GM18907 (cell line): Measurements from ENCODE around the gene COQ9.
"Not testable (repeated sequence)": the region's sequence is repeated elsewhere in the genome, so short reads cannot be mapped to it uniquely, and the experiment has no call there.

Experiments used
- ATAC-seq: cut with Tn5 transposase; IDR thresholded peaks from one replicate; pipeline ENCODE4 v1.9.1; 2021; ENCODE audit warnings: mild to moderate bottlenecking, moderate library complexity; ENCODE audit not compliant: unreplicated experiment

The COQ9 gene, protein sequence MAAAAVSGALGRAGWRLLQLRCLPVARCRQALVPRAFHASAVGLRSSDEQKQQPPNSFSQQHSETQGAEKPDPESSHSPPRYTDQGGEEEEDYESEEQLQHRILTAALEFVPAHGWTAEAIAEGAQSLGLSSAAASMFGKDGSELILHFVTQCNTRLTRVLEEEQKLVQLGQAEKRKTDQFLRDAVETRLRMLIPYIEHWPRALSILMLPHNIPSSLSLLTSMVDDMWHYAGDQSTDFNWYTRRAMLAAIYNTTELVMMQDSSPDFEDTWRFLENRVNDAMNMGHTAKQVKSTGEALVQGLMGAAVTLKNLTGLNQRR

DNA sequence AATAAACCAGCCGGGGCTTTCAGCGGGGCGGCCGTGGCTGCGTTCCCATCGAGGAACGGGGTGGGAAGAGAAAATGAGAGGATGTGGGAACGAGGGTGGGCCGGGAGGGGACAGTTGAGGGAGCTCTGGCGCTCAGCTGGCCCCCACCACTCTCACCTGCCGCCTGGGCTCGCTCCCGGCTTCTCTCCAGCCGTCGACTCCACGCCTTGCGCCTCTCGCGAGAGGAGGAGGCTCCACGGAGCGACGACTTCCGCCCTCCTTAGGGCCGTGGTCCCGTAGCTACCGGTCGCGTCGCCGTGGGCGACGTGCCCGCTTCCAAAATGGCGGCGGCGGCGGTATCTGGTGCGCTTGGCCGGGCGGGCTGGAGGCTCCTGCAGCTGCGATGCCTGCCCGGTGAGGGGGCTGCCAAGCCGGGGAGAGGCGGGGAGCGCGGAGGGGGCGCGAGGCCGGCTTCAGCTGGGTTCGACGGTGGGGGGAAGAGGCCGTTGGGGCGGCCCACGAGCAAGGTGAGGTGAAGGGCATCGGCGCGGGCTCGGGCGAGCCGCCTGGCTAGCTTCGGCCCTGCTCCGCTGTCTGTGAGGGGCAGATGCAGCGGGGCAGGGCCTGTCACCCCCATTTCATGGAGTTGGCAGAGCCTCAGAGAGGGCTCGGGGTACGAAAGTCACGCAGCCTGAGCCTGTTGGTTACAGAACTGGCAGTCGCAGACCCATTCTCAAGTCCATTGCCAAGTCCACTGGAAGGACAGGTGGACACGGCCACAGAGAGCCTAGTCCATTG is at the start of gene COQ9, which contains the start of gene CIAPIN1:
Gene COQ9 (plus strand): TSS at position 294 of the 777 bp plus-strand sequence. CDS start 27 bp downstream, at position 321.
Gene CIAPIN1 (minus strand): TSS at position 200 of the 777 bp plus-strand sequence. CDS start 6,457 bp downstream, outside the sequence.
- ATAC-seq: peak; percentile 99

GRCh38 chr16:57397493-57397892 is 49.8 kb upstream of the COQ9 start:
- ATAC-seq: not testable (repeated sequence)

DNA sequence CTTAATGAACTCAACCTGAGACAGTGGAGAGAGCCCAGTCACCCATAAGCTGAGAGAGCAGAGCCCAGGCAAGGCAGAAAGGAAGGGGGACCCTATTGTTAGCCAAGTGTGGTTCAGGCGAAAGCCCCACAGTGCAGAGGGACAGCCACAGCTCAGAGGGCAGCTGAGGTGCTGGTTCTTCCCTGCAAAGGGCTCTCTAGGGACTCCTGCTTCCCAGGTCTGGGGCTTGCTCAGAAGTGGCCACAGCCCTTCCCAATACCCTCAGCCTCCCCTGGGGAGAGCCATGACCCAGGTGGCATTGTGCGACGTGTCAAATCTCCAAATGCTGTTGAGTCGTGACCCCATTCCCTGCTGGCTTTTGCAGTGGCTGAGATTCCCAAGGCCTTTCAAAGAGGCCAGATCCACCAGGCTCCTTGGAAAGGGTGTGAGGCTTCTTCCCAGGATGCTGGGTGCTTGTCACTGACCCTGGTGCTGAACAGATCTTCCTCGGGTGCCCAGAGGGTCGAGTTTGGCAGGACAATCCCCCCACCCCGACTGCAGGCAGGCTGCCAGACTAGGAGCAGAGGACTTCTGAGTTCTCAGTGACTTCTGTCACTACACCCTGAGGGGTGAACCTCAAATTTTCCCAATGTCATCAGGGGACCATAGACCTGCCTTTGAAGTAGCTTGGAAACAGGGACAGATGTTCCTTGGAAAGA is 45.2 kb upstream of the COQ9 start:
- ATAC-seq: no peak

DNA sequence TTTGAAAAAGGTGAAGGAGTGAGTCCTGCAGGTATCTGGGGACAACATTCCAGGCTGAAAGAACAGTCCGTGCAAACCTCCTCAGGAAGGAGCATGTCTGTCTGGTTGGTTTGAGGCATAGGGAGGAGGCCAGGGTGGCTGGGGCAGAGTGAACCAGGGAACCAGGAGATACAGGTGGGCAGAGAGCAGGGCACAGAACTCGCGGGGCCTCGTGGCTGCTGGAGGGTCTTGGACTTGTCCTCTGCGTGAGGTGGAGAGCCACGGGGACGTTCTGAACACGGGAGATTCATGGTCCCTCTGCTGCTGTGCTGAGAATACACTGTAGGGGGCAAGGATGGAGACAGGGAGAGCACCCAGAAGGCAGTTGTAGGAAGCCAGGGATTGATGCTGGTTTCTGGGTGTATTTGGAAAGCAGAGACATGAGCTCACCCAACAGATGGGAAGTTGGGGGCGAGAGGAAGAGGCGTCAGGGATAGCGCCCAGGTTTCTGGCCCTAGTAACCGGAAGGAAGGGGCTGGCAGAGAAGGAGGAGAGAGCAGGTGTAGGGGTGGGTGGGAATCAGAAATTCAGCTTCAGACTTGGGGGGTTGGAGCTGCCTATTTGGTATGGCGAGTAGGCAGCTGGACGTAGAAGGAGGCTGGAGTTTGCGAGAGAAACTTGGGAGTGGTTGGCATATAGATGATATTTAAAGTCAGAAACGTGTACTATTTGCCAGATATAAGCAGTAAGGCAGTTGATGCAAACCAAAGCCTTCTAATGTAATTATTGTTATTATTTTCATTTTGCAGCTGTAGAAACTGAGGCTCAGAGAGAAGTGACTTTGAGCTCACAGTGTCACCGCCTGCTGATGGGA is 43.1 kb upstream of the COQ9 start, which contains the start of gene CCL17:
Gene CCL17 (plus strand): TSS at position 803 of the 853 bp plus-strand sequence. CDS start 9,166 bp downstream, outside the sequence.
- no peak for ATAC-seq

DNA sequence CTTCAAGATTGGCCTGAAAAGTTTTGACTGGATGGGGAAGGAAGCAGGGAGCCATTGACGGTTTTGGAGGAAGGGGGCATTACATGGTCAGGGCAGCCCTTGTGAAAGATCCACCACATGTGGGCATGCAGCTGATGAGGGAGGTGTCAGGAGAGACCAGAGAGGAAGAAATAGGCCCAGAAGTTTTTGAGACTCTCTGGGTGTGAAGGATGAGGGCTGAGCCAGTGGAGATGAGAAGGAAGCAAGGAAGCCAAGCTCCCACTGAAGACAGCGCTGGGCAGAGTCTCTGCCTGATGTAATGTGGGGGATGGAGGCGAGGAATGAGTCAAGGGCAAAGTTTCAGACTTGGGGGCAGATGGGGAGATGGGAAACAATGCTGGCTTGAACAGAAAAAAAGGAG is 42.2 kb upstream of the COQ9 start:
- no peak for ATAC-seq

DNA sequence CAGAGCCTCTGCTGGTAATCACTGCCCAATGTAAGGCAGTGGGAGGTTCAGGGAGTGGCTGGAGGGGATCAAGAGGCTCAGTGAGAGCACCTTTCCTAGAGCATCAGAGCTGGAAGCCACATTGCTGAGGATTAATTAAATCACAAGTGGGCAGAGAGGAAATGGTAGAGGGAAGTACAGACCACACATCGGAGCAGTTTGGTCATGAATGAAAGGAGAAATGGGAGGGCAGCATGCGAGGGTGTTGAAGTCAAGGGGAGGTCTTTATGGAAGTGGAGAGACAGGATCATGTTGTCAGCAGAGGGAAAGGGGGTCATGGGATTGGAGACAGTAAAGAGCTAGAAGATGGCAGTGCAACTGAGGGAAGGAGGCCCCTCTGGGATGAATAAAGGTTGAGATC is 40.4 kb upstream of the COQ9 start:
- ATAC-seq: no peak

- ATAC-seq: no peak
These were observed 39.5 kb upstream of the COQ9 start for GRCh38 chr16:57407521-57408353.

DNA sequence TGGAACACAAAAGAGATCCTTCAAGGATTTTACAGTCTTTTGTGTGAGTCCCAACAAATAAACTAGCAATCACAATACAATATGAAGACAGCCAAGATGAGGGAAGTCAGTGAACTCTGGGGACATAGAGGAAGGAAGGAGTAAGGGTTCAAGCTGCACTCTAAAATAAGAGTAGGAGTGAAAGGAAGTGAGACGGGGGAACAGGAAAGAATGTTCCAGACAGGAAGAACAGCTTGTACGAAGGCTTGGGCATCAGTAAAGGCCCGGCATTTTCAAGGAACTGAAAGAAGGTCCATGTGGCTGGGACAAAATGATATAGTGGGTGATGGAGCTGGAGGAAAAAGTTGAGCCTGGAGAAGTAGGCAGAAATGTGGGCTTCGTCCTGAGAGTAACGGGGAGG is 38.2 kb upstream of the COQ9 start:
- no peak for ATAC-seq

GRCh38 chr16:57409870-57410587 is 37.2 kb upstream of the COQ9 start:
- ATAC-seq: no peak

- peak; percentile 46 for ATAC-seq
These were observed 35.8 kb upstream of the COQ9 start for GRCh38 chr16:57411362-57411976.

DNA sequence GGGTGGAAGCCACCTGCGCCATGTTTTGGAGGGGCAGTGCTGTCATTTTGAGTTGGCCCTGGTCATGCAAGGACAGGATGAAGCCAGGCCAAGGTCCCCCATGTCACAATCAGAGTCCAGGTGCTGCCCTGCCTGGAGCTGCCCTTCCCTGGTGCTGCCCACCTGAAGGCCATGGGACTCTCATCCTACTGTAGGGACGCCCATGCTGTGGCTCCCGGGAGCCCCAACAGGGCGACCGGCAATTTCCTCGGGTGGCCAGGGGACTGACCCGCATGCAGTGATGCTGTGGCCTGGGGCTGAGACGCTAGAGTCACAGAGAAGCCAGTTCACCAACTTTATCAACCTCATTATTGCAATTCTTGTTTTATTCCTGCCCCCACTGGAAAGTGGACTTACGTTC is 34.7 kb upstream of the COQ9 start:
- no peak for ATAC-seq

GRCh38 chr16:57413301-57413730 is 34.0 kb upstream of the COQ9 start:
- ATAC-seq: peak; percentile 62

GRCh38 chr16:57413733-57414132 is 33.5 kb upstream of the COQ9 start:
- no peak for ATAC-seq

DNA sequence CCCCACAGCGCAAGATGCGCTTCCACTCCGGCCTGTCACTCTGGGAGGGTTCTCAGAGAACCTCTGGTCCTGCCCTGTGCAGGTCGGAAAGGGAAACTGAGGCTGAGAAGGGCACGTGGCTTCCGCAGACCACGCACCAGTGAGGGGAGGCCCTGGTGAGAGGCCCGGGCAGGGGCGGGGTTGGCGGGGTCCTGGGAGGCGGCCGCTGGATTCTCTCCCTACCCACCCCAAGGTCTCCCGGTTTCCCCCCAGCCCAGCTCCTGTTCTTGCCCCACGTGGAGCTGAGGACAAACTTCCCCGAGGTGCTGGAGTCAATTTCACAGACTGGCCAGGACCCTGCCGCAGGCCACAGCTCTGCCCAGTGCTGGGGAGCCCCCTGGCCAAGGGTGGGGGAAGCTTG is 31.2 kb upstream of the COQ9 start:
- no peak for ATAC-seq

DNA sequence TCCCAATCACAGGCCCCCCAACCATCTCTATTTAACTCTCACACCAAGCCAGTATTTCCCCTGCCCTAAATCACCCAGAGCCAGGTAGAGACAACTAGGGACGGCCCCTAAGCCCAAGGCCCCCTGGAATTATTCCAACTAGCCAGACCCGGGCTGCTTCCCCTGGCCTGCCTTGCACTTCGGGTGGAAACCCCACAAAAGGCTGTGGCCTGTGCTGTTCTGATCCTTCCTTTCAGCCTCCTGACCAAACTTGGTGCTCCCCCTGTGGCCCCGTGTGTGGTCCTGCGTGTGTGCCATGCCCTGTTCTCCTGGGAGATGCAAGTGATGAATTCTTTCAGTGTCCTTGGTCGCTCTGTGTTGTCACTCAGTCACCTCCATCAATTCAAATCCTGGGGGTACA is 27.8 kb upstream of the COQ9 start:
- no peak for ATAC-seq

DNA sequence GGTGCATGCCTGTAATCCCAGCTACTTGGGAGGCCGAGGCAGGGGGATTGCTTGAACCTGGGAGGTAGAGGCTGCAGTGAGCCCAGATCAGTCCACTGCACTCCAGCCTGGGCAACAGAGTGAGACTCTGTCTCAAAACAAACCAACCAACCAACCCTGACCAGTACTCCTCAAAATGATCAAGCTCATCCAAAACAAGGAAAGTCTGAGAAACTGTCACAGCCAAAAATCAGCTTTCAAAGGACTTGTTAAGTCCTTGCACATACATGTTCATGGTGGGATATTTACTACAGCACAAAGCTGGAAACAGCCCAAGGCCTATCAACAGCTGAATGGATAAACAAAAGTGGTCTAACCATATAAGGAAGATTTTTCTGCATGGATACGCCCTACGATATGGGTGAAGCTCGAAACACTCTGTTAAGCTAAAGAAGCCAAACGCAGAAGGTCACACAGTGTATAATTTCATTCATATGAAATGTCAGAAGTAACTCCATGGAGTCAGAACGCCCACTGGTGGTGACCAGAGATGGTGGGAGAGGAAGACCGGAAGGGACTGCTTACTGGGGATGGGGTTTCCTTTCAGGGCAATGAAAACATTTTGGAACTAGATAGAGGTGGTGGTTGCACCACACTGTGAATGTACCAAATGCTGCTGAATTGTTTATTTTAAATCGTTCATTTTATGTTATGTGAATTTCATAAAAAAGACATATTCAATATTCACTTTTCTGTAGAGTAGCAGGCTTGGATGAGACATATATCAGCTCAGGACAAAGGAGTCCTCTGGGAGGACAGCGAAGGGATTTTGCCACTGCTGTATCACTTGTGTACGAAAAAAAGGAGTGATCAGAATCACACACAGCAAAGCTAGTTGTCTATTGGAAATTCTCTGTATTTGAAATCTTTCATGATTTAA is 25.0 kb upstream of the COQ9 start:
- no peak for ATAC-seq

- no peak for ATAC-seq
These were observed 24.1 kb upstream of the COQ9 start for GRCh38 chr16:57423152-57423551.
